GM18867 (cell line): ENCODE measurements around the gene NR2C2AP.
"Not testable (repeated sequence)": the region's sequence is repeated elsewhere in the genome, so short reads cannot be mapped to it uniquely, and the experiment has no call there.

ENCODE experiments used
- ATAC-seq: cut with Tn5 transposase; IDR thresholded peaks from one replicate; pipeline ENCODE4 v1.9.1; 2021; ENCODE audit warnings: mild to moderate bottlenecking, moderate library complexity; ENCODE audit not compliant: unreplicated experiment

NR2C2AP gene, protein sequence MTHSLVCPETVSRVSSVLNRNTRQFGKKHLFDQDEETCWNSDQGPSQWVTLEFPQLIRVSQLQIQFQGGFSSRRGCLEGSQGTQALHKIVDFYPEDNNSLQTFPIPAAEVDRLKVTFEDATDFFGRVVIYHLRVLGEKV

DNA sequence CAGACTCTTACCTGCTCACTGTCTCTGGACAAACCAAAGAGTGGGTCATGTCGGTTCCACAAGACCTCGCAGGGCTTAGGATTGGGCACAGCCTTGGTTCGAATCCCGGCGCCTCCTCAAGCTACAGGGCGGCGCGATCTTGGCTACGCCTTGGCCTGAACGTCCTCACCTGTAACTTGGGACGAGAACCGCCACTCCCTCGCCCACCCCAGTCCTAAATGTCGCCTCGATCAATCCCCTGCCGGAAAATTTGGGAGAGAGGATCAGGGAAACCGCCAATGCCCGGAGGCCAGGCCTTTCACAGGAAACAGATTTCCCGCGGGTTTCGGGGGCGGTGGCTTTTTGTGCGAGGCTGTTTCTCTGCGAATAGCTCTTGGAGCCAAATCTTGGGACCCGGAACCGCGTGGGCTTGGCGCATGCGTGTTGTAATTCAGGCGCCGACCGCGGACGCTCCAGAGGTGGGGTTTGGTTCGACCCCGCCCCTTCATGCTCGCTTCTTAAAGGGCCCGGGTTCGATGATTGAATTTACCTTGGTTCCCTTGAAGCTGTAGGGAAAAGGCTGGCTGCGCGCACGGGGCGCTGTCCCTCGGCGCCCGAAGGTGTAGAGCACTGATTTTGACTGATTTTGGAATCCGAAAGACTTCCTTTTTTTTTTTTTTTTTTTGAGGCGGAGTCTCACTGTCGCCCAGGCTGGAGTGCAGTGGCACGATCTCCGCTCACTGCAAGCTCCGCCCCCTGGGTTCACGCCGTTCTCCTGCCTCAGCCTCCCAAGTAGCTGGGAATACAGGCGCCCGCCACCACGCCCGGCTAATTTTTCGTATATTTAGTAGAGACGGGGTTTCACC, at the start of gene NR2C2AP:
Gene NR2C2AP, minus strand, starts transcription at position 403 of the 845 bp plus-strand sequence. Its CDS starts 354 bp downstream, at position 49.
- peak; percentile 68 for ATAC-seq

DNA sequence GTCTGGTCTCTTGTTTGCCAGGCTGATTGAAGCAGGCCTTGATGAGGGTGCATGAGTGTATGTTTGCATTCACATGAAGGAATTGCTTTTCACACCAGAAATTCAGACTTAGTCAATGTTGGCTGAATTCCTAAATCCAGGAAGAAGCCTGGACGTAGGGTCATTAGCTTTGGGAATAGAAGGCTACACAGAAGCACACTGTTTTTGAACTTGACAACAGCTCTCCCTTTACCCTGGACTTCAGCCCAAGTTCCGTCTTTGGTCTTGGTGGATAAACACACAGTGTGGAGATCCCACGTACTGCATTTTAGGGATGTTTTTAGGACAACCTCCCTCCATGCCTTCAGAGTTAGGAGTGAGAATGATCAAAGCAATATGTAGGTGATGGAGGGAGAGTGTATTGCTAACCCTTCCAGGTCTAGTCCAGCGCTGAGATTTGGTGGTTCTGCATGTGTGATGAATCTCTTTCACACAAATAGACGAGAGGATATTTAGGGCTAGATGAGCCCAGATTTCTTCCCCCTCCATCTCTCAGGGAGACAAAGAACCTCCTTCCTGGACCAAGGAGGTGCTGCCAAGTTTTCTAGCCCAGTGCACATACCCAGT, 47.1 kb upstream of the NR2C2AP start:
- ATAC-seq = no peak

DNA sequence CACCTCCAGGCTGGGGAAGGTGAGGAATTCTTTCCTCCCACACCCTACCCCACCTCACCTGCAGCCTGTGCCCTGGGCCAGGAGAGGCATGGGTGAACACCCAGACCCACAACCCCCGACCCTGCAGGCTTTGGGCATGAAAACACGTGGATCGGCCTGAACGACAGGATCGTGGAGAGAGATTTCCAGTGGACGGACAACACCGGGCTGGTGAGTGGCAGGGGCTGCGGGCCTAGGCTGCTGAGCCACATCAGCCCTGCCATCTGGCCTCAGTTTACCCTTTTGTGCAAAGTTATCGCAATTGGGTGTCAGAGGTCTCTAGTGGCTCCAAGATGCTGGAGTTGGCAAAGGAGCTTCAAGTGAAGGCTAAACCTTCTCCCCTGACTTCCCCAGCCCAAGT, 37.3 kb upstream of the NR2C2AP start:
- ATAC-seq = no peak

DNA sequence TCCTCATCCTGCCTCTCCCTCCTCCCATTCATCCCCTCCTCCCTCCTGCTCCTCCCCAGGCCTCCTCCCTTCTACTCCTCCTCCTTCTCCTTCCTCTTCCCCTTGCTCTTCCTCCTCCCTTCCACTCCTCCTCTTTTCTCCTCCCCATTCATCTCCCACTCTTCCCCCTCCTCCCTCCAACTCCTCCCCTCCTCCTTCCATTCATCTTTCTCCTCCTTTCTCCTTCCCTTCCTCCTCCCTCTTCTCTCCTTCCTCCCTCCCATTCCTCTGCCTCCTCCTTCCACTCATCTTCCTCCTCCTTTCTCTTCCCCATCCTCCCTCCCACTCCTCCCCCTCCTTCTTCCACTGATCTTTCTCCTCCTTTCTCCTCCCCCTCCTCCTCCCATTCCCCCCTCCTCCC, 36.5 kb upstream of the NR2C2AP start:
- ATAC-seq = no peak

DNA sequence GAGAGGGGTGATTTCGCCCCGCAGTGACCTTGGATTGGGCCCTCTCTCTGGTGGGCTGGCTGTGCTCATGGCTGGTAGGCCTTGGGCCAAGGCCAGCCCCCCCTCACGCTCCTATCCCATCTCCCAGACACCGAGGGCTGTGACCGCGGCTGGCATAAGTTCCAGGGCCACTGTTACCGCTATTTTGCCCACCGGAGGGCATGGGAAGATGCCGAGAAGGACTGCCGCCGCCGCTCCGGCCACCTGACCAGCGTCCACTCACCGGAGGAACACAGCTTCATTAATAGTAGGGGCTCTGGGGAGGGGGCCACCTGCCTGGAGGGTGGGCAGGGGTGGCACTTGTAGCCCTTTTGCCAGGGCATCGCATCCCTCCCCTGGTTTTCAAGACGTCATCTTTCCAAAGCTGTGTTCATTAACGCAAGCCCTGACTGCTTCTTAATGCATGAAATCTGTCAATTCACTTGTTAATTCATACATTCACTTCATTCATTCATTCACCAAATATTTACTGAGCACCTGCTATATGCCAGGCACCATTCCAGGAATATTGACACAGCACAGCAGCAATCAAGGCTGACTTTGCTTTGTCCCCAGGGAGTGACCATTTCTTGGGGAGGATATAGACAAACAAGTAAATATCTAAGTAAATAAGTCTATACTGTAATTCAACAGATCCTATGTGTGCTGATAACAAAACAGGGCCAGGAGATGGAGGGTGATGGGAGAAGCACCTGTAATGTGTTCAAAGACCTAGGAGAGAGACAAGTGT, 35.1 kb upstream of the NR2C2AP start:
- ATAC-seq = no peak

DNA sequence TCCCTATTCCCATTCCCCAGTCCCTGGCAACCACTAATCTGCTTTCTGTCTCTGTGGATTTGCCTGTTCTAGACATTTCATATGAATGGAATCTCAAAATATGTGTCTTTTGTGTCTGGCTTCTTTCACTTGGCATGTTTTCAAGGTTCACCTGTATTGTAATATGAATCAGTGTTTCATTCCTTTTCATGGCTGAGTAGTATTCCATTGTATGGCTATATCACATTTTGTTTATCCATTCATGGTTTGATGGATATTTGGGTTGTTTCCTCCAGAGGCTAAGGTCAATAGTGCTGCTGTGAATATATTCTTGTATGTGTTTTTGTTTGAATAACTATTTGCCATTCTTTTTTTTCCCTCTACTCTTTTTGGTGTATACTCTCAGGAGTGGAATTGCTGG, 33.0 kb upstream of the NR2C2AP start:
- no peak for ATAC-seq

DNA sequence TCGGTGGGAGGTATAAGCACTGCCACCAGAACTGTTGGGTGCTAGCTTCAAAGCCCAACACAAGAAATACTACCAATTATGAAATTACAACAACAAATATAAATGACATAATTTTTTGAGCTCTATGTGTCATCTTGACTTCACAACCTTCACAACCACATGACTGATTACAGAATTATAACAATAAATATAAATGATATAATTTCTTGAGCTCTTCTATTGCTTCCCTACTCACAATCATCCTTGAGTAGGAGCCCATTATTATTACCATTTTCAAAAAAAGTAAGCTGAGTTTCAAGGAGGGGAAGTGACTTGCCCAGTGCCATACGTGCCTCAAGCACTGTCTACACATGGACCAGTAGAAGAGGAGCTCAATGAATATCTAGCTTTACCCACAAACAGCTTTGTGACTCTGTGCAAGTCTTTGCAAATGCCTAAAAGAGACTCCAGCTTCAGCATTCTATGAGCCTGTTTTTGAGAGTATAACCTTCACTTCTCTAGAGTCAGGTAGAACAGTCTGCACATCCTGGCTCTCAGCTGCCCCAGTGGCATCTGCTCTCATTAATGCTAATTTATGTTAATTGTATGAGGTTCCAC, 31.1 kb upstream of the NR2C2AP start:
- no peak for ATAC-seq

DNA sequence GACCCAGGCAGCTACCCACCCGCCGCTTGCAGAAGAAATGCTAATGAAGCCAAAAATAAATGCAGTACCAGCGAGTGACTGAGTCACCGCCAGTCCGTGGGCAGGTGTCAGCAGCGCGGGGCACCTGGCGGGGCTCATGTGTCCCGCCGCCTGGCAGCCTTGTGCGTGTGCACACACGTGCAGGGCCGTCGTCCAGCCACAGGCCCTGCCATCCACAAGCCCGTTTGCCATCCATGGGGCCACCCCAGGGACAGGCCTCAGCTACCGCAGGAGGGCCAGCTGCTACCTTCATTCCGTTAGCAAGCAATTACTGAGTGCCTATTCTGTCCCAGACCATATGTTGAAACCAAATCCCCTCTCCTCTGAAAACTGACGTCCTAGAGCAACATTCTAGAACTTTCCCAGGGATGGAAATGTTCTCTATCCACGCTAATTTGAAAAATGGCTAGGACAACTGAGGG, 29.1 kb upstream of the NR2C2AP start:
- ATAC-seq = no peak

DNA sequence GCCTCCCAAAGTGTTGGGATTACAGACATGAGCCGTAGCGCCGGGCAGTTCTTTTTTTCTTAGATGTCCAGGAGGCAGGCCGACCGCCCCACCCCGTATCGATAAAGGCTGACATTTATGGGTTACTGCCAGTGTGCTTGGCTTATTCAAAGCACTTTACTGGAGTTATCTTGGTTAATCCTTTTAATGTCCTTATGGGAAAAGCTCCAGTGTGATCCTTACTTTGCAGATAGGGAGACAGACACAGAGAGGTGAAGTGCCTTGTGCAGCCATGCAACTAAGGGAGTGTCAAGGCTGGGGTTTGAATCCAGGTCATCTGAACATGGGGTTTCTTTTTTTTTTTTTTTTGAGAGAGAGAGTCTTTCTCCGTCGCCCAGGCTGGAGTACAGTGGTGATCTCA, 27.8 kb upstream of the NR2C2AP start:
- no peak for ATAC-seq

DNA sequence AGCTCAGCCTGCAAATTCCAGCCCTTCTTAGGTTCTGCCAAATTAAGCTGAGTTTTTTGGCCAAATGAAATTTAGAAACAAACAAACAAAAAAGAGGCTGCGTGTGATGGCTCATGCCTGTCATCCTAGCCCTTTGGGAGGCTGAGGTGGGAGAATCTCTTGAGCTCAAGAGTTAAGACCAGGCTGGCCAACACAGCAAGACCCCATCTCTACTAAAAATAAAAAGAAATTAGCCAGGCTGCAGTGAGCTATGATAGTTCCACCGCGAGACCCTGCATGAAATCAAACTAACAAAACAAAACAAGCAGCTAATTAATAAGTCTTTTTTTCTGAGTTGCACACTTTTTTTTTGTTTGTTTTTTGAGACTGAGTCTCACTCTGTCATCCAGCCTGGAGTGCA, 26.5 kb upstream of the NR2C2AP start:
- ATAC-seq = no peak

DNA sequence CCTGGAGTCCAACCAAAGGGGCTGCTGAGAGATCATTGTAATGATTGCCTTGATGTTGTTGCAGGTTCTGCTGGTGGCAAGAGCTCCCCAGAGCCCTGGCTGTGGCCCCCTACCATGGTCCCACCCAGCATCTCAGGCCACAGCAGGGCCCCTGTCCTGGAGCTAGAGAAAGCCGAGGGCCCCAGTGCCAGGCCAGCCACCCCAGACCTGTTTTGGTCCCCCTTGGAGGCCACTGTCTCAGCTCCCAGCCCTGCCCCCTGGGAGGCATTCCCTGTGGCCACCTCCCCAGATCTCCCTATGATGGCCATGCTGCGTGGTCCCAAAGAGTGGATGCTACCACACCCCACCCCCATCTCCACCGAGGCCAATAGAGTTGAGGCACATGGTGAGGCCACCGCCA, 24.0 kb upstream of the NR2C2AP start:
- ATAC-seq = no peak

DNA sequence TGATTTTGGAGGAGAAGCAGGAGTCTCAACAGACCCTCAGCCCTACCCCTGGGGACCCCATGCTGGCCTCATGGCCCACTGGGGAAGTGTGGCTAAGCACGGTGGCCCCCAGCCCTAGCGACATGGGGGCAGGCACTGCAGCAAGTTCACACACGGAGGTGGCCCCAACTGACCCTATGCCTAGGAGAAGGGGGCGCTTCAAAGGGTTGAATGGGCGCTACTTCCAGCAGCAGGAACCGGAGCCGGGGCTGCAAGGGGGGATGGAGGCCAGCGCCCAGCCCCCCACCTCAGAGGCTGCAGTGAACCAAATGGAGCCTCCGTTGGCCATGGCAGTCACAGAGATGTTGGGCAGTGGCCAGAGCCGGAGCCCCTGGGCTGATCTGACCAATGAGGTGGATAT, 23.4 kb upstream of the NR2C2AP start:
- ATAC-seq = no peak

DNA sequence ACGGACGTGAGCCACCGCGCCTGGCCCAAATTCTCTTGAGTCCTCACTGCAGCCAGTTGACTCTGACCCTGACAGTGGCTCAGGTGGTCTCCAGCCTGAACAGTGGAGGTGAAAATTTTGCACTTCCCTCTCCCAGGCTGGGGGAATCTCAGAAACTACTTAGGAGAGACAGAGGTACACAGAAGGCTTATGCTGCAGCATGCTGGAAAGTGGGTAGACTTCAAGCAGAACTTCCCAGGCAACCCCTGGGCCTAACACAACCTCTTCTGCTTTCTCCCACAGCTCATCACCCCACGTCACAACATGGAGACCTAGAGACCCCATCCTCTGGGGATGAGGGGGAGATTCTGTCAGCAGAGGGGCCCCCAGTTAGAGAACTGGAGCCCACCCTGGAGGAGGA, 23.0 kb upstream of the NR2C2AP start:
- no peak for ATAC-seq

DNA sequence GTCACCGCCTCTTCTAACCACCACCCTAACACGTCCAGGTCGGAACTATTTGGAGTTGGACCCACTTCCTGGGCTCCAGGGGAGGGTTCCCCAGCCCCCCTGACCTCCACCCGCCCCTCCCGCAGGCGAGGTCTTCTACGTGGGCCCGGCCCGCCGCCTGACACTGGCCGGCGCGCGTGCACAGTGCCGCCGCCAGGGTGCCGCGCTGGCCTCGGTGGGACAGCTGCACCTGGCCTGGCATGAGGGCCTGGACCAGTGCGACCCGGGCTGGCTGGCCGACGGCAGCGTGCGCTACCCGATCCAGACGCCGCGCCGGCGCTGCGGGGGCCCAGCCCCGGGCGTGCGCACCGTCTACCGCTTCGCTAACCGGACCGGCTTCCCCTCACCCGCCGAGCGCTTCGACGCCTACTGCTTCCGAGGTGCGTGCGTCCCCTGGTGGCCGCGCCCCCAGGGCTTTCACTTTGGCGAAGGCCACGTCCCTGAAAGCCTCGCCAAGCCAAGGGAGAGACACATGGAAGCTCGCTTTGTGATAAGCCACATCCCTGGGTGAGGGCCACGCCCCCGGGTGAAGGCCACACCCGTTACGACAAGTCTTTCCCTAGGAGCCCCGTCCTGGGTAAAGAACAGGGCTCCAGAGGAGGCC, 21.8 kb upstream of the NR2C2AP start:
- ATAC-seq = no peak

DNA sequence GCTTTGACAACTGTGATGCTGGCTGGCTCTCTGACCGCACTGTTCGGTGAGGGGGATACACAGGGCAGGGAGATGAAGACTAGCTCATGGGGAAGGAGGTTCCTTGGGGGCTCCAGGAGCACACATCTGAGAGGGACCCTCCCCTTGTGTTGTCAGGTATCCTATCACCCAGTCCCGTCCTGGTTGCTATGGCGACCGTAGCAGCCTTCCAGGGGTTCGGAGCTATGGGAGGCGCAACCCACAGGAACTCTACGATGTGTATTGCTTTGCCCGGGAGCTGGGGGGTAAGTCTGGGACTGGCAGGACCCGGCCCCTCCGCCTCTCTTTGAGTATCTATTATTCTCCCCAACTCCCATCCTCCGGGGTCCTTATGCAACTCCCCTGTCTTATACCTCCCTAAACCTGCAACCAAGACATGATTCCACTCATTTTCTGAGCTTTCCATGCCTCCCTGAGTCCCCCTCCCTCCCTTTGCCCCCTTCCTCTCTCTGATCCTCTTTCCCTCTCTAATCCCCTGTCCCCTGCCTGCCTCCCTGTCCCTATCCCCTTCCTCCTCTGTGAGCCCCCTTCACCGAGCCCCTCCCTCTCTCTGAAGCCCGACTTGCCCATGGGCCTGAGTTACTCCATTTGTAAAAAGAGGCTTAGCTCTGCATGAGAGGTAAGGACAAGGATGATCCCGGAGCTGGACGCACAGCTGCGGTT, 21.1 kb upstream of the NR2C2AP start:
- ATAC-seq = no peak

DNA sequence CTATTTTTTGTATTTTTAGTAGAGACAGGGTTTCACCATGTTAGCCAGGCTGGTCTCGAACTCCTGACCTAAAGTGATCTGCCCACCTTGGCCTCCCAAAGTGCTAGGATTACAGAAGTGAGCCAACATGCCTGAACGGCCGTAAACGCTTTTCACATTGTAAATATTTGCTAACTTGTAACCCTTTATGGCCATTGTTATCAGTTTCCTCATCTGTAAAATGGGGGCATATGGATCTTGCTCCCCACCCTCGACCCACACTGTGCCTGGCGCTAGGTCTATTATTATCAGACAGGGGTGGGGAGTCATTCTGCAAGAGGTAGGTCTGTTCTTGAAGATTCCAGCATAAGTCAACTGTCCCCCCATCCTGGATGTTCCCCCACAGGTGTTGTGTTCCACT, 20.4 kb upstream of the NR2C2AP start:
- no peak for ATAC-seq

DNA sequence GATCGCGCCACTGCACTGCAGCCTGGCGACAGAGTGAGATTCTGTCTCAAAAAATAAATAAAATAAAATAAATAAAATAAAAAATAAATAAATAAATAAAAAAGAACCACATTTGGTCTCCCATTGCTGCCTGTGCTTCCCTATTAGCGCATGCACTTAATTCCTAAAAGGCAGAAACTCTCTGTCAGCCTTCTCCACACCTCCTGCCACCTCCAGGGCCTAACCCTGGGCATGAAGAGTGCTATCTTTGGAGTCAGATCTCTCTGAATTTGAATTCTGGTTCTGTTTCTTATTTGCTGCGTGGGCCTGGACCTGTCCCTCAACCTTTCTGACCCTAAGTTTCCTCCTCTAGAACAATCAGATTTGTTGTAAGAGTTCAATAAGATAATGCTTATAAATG, 19.8 kb upstream of the NR2C2AP start:
- ATAC-seq = no peak

DNA sequence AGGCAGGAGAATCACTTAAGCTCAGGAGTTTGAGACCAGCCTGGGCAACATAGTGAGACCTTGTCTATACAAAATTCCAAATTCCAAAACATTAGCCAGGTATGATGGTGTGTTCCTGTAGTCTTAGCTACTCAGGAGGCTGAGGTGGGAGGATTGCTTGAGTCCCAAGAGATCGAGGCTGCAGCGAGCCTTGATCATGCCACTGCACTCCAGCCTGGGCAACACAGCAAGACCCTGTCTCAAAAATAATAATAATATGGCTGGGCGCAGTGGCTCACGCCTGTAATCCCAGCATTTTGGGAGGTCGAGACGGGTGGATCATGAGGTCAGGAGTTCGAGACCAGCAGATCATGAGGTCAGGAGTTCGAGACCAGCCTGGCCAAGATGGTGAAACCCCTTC, 17.8 kb upstream of the NR2C2AP start:
- not testable (repeated sequence) for ATAC-seq

DNA sequence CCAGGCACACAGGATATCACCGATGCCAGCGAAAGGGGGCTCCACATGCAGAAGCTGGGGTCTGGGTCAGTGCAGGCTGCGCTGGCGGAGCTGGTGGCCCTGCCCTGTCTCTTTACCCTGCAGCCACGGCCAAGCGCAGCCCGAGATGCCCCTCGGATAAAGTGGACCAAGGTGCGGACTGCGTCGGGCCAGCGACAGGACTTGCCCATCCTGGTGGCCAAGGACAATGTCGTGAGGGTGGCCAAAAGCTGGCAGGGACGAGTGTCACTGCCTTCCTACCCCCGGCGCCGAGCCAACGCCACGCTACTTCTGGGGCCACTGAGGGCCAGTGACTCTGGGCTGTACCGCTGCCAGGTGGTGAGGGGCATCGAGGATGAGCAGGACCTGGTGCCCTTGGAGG, 15.7 kb upstream of the NR2C2AP start:
- no peak for ATAC-seq

DNA sequence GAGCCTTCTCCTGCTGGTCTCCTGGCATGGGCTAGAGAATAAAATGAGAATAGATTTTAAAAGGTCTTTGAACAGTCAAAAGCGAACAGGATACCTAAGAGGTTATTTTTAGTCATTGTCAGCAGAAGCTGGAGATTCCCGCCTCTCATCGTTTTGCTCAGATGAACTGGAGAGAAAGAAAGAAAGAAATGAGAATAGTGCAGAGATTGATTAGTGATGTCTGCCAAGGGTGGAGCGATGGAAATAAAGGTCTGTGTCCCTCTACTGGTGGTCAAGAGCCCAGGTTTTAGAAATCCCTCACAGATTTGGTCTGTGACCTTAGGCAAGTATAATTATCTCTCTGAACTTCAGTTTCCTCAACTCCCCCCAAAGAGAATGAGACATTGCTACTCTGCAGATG, 13.9 kb upstream of the NR2C2AP start:
- ATAC-seq = no peak
